Measurements from ENCODE around the gene ZC3H7B.

Gene ZC3H7B

DNA sequence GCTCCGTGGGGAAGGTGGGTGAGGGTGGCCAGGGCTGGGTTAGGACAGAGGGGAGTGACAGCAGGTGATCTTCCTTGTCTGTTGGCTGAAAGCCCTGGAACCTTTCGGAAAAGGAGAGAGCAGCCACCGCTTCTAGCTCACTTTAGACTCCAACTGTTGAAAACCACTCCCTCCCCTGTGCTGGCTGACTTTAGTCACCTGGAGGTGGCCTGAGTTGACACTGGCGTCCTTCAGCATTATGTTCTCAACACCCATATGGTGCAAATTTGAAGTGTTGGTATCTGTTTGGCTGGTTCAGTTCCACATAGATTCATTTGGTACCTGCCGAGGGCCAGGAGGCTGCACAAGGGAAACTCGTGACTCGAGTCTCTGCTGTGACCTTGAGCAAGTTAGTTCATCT, 28.8 kb downstream of the ZC3H7B start:
- DNase-seq = no peak

DNA sequence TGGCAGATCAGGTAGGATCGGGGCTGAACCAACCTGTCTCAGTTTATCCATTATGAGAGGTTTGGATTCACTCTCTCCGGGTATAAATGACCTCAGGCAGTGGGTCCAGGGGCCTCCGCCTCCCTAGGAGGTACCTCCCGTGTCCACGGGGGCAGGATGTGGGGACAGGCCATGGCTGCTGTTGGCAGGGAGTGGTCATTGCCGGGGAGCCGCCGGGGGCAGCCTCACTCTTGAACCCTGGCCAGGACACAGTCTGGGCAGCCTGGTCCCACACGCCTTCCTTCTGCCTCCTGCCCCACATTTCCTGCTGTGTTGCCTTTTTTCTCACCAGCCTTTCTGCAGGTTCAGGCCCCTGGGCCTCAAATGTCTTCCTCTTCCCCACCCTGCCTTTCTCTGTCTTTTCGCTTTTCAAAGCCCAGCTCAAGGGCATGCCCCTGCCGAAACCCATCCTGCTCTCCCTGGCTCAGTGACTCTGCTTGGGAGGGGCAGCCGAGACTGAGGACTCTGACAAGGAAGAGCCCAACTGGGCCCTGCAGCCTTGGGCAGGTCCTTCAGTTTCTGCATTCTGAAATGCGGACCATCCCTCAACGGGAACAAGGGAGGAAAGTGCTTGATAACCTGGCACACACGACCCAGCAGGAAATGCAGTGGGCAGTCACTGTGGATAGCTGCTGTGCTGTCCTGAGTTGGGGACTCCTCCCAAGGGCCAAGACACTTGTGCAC, 31.1 kb downstream of the ZC3H7B start:
- no peak for DNase-seq

DNA sequence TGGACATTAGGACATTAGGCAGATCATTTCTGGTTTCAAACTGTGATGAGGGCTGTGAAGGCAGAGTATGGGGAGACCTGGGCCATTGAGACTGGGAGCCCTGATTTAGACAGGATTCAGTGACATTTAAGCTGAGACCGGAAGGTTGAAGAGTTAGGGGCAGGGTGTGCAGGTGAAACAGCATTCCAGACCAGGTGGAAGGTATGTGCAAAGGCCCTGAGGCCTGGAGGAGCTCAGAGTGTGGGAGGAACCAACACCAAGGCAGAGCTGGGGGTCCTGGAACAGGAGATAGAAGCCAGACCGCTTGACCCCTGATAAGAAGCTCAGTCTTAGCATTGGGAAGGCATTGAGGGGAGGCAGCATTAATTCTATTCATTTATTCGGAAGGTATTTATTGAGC, 32.5 kb downstream of the ZC3H7B start:
- DNase-seq = no peak

DNA sequence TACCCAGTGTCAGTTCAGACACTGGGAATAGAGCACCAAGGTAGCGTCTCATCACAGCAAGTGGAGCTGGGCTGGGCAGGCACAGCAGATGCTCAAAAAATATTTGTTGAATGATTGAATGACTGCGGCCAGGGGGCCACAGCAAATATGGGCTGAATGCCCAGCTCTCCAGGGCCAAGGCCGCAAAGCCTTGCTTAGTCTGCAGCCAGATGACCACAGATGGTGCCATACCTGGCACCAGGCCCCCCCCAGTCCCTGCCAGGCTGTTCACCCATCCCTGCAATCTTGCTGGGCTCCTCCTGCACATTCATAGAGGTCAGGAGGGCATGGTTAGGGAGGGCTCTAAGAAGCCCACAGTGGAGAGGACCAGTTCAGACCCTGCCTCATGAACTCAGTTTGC, 32.9 kb downstream of the ZC3H7B start:
- DNase-seq = peak; percentile 5 to 77

DNA sequence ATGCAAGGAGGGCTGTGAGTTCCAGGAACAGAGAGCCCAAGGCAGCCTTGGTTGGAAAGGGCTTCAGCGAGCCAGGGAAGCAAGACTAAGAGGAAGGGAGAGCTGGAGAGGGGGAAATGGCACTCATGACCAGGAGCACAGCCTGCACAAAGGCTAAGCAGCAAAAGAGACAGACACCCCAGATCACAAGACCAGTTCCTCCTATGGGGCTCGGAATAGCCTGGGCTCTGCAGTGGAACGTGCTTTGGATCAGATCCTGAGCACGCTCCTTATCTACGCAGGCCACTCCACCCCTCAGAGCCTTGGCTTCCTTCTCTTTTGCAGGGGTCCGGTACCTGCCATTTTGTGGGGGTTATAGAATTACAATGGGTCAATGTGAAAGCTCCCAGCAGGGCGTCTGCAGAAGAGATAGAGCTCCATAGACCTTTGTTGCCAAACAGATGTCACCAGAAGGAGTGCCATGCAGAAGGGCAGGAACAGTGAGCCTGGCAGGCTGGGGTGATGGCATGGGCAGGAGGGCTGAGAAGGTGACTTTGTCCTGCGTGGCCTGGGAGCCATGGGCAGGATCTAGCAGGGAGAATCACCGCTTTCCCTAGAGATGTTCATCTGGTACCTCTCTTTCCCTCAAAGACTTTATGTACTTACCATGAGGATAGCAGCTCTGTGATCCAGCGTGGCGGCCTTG, 33.8 kb downstream of the ZC3H7B start:
- DNase-seq = no peak

DNA sequence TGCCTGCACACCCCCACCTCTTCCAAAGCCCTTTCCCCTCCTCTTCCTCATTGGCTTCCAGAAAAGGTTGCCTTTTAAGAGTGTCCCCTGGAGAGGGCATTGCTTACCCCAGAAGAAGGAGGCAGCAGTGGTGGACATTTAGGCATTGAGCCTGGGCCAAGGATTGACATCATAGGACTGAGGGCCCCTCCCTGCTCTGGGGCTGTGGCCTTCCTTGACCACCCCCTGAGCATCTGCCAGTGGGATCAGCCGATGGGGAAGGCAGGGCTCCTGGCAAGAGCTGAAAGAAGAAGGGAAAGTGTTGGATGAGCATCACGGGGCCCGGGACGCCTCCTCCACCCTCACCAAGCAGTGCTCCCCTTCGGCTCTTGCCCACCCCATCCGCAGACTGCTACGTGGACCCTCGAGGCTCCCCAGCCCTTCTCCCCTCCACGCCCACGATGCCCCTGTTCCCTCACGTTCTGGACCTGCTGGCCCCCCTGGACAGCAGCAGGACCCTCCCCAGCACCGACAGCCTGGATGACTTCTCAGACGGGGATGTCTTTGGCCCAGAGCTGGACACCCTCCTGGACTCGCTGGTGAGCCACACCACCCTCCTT, 37.4 kb downstream of the ZC3H7B start:
- DNase-seq = no peak

DNA sequence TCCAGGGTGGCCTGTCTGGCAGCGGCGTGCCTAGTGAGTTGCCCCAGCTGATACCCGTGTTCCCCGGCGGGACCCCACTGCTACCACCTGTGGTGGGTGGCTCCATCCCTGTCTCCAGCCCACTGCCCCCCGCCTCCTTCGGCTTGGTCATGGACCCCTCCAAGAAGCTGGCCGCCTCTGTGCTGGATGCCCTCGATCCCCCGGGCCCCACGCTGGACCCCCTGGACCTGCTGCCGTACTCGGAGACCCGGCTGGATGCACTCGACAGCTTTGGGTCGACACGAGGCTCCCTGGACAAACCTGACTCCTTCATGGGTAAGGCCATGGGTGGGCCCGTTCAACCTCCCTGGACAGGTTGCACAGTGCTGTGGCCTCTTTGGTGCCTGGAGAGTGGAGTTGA, 38.5 kb downstream of the ZC3H7B start:
- DNase-seq = no peak

DNA sequence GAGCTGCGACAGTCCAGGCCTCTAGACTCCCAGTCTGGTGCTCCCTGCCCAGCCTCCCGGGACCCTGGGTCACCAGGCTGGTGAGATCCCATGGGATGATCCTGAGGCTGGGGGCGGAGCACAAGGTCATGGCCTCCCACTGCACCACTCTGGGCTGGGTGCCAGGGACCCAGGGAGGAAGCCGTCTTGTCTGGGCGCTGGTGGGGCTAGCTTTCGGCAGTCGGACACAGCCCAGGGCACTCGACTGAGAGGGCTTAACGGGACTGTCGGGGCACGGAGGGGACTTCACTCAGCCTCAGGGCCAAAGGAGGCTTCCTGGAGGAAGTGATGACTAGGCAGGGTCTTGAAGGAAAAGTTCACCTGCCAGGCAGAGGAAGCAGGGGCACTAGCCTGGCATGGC, 39.0 kb downstream of the ZC3H7B start:
- DNase-seq = no peak

DNA sequence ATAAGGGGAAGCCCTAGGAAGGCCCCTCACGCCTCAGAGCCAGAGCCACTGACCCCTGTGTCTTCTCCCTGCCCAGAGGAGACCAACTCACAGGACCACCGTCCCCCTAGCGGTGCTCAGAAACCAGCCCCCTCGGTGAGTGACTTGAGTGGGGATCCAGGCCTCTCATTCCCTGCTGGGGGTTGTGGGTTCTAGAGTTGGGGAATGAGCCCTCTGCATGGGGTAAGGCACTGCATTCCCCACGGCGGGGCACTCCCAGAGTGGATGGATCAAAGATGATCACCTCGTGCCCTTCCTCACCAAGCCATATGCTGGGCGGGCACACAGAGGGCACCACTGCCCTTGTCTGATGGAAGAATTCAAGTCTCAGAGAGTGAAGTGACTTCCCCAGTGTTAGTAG, 39.7 kb downstream of the ZC3H7B start:
- no peak for DNase-seq

DNA sequence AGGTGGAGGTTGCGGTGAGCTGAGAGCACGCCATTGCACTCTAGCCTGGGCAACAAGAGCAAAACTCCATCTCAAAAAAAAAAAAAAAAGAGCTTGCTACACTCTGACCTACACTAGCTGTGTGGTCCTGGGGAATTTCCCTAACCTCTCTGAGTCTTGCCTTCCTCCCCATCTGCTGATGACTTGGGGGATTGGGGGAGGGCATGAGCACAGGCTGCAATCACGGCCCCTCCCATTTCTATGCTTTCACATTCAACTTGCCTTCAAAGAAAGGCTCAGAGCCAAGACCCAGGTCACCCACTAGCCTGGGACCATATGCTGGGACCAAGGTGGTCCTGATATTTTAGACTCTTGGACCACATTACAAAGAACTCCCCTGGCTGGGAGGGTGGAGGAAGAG, 40.7 kb downstream of the ZC3H7B start:
- no peak for DNase-seq

DNA sequence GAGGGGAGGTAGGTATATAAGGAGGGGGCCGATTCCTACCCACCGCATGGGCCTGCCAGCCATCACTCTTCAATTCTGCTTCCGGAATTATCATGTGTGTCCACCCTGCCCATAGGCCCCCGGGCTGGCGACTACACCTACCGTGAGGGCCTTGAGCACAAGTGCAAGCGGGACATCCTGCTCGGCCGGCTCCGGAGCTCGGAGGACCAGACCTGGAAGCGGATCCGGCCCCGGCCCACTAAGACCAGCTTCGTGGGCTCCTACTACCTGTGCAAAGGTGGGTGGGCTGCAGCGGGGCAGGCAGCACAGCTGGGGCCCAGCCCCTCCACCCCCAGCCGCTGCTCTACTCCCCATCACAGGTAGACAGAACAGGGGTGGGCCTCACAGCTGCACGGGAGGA, 42.0 kb downstream of the ZC3H7B start:
- no peak for DNase-seq

DNA sequence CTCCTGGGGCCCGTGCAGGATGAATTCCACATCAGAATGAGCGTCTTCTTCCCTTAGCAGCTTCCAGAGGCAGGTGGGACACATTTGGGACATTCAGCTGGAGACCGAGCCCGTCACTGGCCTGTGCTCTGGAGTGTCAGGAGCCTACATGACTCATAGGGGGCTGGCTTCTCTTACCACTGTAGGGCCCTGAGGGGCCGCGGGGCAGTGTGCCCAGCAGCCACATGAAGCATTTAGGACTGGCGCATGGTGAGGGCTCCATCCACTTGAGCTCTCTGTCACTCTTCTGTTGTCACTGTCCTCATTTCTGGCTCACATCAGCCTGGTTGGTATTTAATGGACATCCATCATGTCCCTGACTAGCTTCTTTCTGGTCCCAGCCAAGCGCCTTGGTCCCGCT, 42.4 kb downstream of the ZC3H7B start:
- DNase-seq = no peak

DNA sequence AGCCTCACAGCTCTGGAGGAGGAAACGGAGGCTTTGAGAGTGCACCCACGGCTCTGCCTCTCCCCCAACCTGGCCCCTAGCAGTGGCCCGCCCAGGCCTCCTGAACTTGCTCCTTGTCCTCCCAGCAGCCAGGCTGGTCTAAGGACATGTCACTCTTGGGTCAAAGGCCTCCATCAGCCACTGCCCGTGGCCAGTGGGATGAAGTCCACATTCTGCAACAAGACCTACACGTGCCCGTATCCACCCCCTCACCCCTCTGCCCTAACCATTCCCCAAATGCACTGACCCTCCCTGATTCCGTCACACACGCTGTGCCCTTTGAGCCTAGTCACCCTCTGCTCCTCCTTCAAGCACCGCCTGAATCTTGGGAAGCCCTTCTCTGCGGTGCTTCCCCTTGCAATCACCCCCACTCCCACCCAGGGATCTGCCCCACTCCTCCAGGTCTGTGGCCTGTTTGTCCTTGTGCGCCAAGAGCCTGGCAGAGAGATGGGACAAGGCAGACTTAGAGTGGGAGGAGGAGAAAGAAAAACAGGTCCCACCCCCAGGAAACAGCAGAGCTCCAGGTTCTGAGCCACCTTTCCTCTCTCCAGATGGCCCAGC, 43.0 kb downstream of the ZC3H7B start:
- DNase-seq = no peak

DNA sequence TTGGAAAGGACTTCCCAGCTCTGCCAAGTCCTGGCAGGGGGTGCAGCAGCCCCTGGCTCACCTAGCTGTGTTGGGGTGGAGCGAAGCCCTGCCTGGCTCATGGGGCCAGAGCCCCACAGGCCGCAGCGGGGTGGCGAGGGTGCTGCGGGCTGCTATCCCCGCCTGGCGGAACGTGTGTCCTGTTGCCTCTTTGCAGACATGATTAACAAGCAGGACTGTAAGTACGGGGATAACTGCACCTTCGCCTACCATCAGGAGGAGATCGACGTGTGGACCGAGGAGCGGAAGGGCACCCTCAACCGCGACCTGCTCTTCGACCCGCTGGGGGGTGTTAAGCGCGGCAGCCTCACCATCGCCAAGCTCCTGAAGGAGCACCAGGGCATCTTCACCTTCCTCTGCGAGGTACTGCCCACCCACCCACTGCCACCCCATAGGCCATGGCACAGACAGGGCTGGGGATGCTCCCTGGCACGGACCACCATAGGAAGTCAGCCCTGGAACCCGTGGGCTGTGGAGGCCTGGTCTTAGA, 44.5 kb downstream of the ZC3H7B start:
- DNase-seq = no peak

DNA sequence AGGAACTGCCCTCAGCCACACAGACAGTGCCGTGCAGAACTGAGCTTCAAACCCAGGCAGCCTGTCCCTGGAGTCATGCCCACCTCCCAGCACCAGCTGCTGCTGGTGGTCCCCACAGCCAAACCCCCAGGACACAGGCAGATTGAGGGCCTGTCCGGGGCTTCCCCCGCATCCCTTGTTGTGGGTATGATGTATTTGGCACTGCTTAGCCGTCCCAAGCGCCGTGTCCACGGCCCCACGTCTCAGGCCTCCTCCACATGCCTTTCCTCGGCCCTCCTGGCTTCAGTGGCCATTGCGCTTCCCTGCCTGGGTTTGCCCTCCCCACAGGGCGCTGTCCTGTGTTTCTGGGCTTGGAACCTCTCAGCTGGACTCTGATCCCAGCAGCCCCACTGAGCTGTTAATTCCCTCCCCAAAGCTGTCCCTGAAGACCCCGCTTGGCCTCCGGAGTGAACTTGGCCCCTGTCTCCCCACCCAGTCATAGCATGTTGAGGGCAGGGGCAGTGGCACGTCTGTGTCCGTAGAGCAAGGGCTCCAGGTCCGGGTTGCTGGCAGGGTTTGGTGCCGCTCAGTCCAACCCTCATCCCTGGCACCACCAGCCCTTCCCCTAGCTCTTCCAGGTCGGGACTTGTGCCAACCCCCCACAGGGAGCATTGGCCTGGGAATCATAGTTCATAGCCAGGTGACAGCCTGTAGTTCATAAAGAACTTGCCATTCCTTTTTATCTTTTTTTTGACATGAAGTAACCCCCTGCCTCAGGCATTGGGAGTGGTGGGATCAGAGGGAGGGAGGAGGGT, 45.9 kb downstream of the ZC3H7B start:
- DNase-seq = peak; percentile 58 to 74

DNA sequence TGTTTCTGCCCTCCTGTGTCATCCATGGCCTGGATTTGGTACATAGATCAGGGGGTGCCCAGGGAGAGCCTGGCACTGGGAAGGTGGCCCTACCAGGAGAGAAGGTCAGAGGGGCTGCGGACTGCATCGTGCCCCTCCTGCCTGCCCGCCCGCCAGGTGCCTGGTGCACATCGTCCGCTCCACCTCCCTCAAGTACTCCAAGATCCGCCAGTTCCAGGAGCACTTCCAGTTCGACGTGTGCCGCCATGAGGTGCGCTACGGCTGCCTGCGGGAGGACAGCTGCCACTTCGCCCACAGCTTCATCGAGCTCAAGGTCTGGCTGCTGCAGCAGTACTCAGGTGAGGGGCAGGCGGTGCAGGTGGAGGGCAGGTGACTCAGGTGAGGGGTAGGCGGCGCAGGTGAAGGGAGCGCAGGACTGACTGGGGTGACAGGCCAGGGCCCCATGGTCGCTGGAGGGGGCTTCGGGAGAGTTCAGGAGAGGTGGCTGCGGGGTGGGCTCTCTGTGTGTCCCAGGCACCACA, 47.7 kb downstream of the ZC3H7B start:
- DNase-seq = no peak

DNA sequence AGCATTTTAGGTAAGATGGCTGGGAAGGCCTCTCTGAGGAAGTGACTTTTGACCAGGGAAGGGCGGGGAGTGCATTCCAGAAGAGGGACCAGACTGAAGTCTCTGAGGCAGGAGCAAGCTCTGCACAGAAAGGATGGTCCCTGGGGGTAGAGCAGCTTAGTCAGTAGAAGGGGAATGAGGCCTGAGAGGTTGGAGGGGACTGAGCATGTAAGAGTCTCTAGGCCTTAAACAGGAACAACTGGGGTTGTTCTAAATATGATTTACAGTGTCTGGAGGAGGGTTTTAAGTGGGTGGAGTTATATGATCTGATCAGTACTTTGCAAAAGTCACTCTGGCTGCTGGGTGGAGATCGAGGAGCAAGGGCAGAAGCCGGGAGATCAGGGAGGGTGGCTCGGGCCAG, 48.8 kb downstream of the ZC3H7B start:
- no peak for DNase-seq

DNA sequence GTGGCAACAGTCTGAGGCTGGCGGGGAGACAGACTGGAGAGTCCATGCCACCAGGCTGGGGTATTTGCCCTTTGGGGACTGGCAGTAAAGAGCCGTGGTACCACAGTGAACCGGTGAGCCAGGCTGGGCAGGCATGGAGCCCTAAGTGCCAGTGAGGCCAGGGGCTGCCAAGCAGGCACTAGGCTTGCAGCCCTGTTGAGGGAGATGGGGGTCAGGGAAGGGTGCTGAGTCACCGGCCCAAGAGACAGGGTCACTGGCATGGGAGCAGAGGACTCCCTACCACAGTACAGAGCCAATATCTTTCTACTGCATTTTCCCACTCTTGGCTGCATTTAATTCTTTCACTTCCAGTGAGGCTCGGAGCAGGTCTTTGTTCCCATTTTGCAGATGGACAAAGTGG, 49.7 kb downstream of the ZC3H7B start:
- no peak for DNase-seq

DNA sequence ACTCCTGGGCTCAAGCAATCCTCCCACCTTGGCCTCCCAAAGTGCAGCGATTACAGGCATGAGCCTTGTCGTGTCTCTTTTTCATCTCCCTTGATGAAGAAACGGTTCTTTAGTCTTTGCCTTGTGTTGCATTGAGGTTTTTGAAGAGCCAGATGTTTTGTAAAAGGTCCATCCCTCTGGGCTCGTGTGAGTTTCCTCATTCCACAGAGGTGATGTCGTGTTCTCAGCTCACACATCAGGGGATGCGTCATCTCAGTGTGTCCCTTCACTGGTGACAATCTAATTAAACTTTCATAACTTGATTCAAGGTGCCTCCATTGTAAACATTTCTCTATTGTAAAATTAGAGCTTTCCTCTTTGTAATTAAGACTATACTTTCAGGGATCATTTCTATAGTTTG, 50.7 kb downstream of the ZC3H7B start:
- no peak for DNase-seq

DNA sequence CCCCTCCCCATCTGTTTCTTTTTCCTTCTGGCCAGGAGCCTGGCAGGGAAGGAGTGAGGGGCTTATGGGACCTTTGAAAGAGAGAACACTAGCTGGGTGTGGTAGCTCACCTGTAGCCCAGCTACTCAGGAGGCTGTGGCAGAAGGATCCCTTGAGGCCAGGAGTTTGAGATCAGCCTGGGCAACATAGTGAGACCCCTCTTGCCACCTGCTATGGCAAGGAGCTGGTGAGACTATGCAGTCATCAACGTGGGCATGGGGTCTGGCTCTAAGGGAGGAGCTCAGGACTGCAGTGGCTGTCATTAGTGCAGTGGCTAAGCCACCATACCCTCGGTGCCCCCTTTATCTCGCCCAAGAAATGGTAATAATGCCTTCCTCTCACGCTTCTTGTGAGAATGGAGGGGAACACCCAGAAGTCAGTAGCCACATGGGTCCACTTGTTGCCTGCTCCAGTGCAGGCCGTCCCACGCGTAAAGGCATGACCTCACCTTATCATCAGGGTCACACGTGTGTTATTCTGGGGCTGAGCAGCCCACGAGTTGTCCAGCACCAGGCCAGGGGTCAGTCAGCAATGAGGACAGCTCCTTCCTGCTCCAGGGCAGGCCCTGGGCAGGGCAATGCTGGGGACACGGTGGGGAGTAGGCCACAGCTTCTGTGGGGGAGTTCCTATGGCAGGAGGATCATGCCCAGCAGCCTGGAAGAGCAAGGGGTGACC, 52.7 kb downstream of the ZC3H7B start:
- DNase-seq = no peak

DNA sequence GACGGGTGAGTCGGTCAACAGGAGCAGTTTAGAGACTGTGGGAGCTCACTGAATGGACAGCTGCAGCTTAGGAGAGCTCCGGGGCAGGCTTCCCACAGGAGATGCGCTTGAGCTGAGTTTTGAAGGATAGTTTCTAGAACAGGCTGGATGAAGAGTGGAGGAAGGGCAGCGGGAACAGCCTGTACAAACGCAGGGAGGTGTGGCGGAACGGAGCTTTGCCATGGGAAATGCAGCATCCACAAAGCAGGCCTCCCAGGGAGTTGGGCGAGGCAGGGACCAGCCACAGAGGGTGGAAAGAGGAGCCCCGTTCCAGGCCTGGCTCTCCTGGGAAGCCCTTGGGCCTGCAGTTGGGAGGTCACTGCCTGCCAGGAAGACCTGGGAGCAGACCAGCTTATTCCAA, 53.7 kb downstream of the ZC3H7B start:
- DNase-seq = no peak

DNA sequence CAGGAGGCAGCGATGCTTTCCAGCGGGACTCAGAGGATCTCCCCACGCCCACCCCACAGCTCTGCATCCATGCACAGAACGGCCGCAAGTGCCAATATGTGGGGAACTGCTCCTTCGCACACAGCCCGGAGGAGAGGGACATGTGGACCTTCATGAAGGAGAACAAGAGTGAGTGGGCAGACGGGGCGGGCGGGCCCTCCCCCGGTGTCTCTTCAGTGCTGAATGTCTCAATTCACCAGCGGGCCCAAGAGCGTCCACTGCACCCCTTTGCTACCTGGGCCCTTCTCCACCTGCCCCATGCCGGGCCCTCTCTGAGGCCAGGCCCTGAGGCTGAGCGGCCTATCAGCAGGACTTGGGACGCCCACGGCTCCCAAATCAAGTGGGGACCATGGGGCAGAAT, 54.6 kb downstream of the ZC3H7B start:
- no peak for DNase-seq
